ENCODE data around the gene DGKD. TPM values are rescaled to one million over a fixed set of nuclear protein-coding genes. Genes with fewer than 3 reads are reported as not detected.

DGKD gene
- total RNA-seq, 1 experiment from 2014 or later, result 52.0 TPM

DNA sequence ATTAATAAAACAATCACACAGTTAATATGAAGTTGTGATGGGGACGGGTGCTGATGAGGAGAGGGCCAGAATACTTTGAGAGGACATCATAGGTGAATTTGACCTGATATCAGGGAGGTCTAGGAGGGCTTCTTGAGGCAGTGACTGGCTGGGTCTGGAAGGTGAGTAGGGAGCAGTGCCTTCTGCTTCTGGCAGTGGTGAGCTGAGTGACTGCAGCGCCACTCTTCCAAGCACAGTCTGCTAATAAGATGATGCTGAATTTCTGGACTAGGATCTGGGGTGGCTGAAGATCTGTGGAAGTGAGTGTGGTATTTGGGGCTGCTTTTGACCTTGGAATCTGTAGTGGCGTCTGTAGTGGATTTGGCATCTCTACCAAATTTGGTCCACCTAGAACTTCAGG lies 5.5 kb downstream of the DGKD start:
- H3K9me3 ChIP-seq (ENCODE audit: control insufficient read depth in 1 of 2, insufficient read depth in 1 of 2, low read depth in 1 of 2, low read length in 2 of 2), result no peaks in the 10 kb centered on the region
- no peaks in the 10 kb centered on the region; the same call in 1 of the 2 replicates for H4K20me1 ChIP-seq (ENCODE audit: insufficient read depth)
- H3K27ac ChIP-seq (ENCODE audit: low read depth, low read length), result no peak overlapping the region
- peaks cover 95% of the 10 kb centered on the region for H3K79me2 ChIP-seq (ENCODE audit: insufficient read depth, low read length)
- no peak for TF ChIP-seq EZH2phosphoT487 (IDR thresholded peaks at IDR 0.05; ENCODE audit: borderline replicate concordance)
- TF ChIP-seq RAD21 (IDR thresholded peaks at IDR 0.05; ENCODE audit: low read depth), result no peak
- TF ChIP-seq EGR1 (IDR thresholded peaks at IDR 0.05; ENCODE audit: low read depth), result no peak
- no peak for TF ChIP-seq EZH2 (IDR thresholded peaks at IDR 0.05)
- no peak for TF ChIP-seq POLR2AphosphoS5 (IDR thresholded peaks at IDR 0.05; ENCODE audit: low read depth, low read length)
- no peak for TF ChIP-seq ZBTB33 (IDR thresholded peaks at IDR 0.05; ENCODE audit: extremely low read depth, insufficient replicate concordance, low read length)
- TF ChIP-seq, protein P1, sequence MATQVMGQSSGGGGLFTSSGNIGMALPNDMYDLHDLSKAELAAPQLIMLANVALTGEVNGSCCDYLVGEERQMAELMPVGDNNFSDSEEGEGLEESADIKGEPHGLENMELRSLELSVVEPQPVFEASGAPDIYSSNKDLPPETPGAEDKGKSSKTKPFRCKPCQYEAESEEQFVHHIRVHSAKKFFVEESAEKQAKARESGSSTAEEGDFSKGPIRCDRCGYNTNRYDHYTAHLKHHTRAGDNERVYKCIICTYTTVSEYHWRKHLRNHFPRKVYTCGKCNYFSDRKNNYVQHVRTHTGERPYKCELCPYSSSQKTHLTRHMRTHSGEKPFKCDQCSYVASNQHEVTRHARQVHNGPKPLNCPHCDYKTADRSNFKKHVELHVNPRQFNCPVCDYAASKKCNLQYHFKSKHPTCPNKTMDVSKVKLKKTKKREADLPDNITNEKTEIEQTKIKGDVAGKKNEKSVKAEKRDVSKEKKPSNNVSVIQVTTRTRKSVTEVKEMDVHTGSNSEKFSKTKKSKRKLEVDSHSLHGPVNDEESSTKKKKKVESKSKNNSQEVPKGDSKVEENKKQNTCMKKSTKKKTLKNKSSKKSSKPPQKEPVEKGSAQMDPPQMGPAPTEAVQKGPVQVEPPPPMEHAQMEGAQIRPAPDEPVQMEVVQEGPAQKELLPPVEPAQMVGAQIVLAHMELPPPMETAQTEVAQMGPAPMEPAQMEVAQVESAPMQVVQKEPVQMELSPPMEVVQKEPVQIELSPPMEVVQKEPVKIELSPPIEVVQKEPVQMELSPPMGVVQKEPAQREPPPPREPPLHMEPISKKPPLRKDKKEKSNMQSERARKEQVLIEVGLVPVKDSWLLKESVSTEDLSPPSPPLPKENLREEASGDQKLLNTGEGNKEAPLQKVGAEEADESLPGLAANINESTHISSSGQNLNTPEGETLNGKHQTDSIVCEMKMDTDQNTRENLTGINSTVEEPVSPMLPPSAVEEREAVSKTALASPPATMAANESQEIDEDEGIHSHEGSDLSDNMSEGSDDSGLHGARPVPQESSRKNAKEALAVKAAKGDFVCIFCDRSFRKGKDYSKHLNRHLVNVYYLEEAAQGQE (IDR thresholded peaks at IDR 0.05; ENCODE audit: low read depth), result no peak
- no peak for TF ChIP-seq JUND (IDR thresholded peaks at IDR 0.05)
- no peak for TF ChIP-seq SRF (IDR thresholded peaks at IDR 0.05; ENCODE audit: low read depth)
- no peak for TF ChIP-seq CBX3 (IDR thresholded peaks at IDR 0.05; ENCODE audit: low read depth)
- no peak for TF ChIP-seq YY1 (IDR thresholded peaks at IDR 0.05; ENCODE audit: extremely low read depth, insufficient replicate concordance, low read depth, low read length)
- no peak for TF ChIP-seq MAX (IDR thresholded peaks at IDR 0.05)
- TF ChIP-seq POLR2A (IDR thresholded peaks at IDR 0.05; ENCODE audit: borderline replicate concordance, extremely low read depth, insufficient read depth, insufficient read length), result no peak
- TF ChIP-seq ELF1 (IDR thresholded peaks at IDR 0.05; ENCODE audit: borderline replicate concordance, low read depth), result no peak
- TF ChIP-seq CEBPB (IDR thresholded peaks at IDR 0.05; ENCODE audit: low read depth), result no peak
- no peak for TF ChIP-seq ATF3 (IDR thresholded peaks at IDR 0.05)
- H3K27me3 ChIP-seq (ENCODE audit: insufficient read depth, low read length), result no peaks in the 10 kb centered on the region
- ChIA-PET RAD21 (ENCODE audit: low non-redundant PET in 1 of 2, low total read pairs in 2 of 2, uncharacterized antibody in 2 of 2, unreplicated experiment in 2 of 2) (no interaction called here), POLR2A (no interaction called here), CTCF (no interaction called here)
- H2AFZ ChIP-seq (ENCODE audit: low read depth, low read length, poor library complexity, severe bottlenecking), result no peak overlapping the region
- intact Hi-C loops (cut with micrococcal nuclease), result no loop called here
- ATAC-seq (no peak), DNase-seq (ENCODE audit: low read depth, low spot score) (no peak)
- no peaks in the 10 kb centered on the region for H3K9me2 ChIP-seq (ENCODE audit: insufficient read depth)
- H3K4me2 ChIP-seq (ENCODE audit: low read length), result no peak overlapping the region
- no peak overlapping the region for H3K9ac ChIP-seq (ENCODE audit: low read length)
- H3K36me3 ChIP-seq (ENCODE audit: control insufficient read depth in 1 of 2, insufficient read depth in 2 of 2, low read length in 2 of 2), result peaks cover 0 to 4% of the 10 kb centered on the region in 2 experiments; a peak in 1 of 4 replicates
- BruUV-seq (replicated peaks), result no TSS peak
- H3K4me1 ChIP-seq (ENCODE audit: control insufficient read depth in 1 of 2, insufficient read depth in 2 of 2, low read length in 2 of 2), result peaks cover 2 to 13% of the 10 kb centered on the region in 2 experiments; a peak in 3 of 4 replicates
- no peak overlapping the region for H3K4me3 ChIP-seq (replicated peaks in 1 of 2; ENCODE audit: low read depth in 1 of 2, low read length in 2 of 2)
